HepG2 (cell line): ENCODE measurements around the gene MCRS1.

Experiments
- CC2D1A ChIP-seq: sonication (generic); formaldehyde crosslinking; IDR thresholded peaks from 2 replicates; pipeline ENCODE4 v1.8.1; 2023; ENCODE audit warnings: mild to moderate bottlenecking, missing genetic modification reagents
- CEBPG ChIP-seq: IDR thresholded peaks from 2 replicates; pipeline ENCODE4 v1.6.1; 2016
- CREB1 ChIP-seq, 2 experiments: fragments of 450-650 bp in 1 of 2; IDR thresholded peaks; 2 replicates each; pipeline ENCODE4 v1.6.1; 2016 to 2017; ENCODE audit warnings: control low read depth in 1 of 2, mild to moderate bottlenecking in 1 of 2, missing compliant biosample characterization in 1 of 2, missing genetic modification characterization in 1 of 2
- CTCF ChIP-seq: sonication (generic); formaldehyde crosslinking; IDR thresholded peaks from 2 replicates; pipeline ENCODE4 v1.5.0; 2020; ENCODE audit warnings: mild to moderate bottlenecking, missing genetic modification reagents, moderate library complexity
- EP300 ChIP-seq, 3 experiments: sonication (generic) in 1 of 3; formaldehyde crosslinking in 1 of 3; IDR thresholded peaks; 2 replicates each; pipeline versions ENCODE4 v1.5.1 to v1.6.1; 2011 to 2020; ENCODE audit warnings: low read depth in 2 of 3, low read length in 2 of 3, borderline replicate concordance in 1 of 3, improper control_type of control experiment in 1 of 3, mild to moderate bottlenecking in 1 of 3, missing genetic modification reagents in 1 of 3, moderate library complexity in 1 of 3
- FOXP1 ChIP-seq, 2 experiments: fragments of 450-650 bp in 1 of 2; IDR thresholded peaks; 2 replicates each; pipeline ENCODE4 v1.6.1; 2017 to 2018; ENCODE audit warnings: antibody characterized with exemption in 1 of 2
- KLF9 ChIP-seq: IDR thresholded peaks from 2 replicates; pipeline ENCODE4 v1.6.1; 2016; ENCODE audit warnings: low read depth
- NAIF1 ChIP-seq: sonication (generic); formaldehyde crosslinking; IDR thresholded peaks from 2 replicates; pipeline ENCODE4 v1.5.0; 2020; ENCODE audit warnings: mild to moderate bottlenecking, missing genetic modification reagents, borderline replicate concordance
- POLR2AphosphoS5 ChIP-seq: IDR thresholded peaks from 2 replicates; pipeline ENCODE4 v1.6.1; 2012; ENCODE audit warnings: low read depth, low read length
- SKIL ChIP-seq: sonication (generic); formaldehyde crosslinking; IDR thresholded peaks from 2 replicates; pipeline ENCODE4 v1.8.0; 2022; ENCODE audit warnings: missing genetic modification reagents, mild to moderate bottlenecking, moderate library complexity, borderline replicate concordance
- SP4 ChIP-seq: sonication (generic); formaldehyde crosslinking; IDR thresholded peaks from 2 replicates; pipeline ENCODE4 v1.8.1; 2023; ENCODE audit warnings: mild to moderate bottlenecking, missing genetic modification reagents
- ZC3H4 ChIP-seq: sonication (generic); formaldehyde crosslinking; IDR thresholded peaks from 2 replicates; pipeline ENCODE4 v1.4.0; 2020; ENCODE audit warnings: missing genetic modification reagents, borderline replicate concordance
- ZNF138 ChIP-seq: sonication (generic); formaldehyde crosslinking; IDR thresholded peaks from 2 replicates; pipeline ENCODE4 v1.5.0; 2020; ENCODE audit warnings: mild to moderate bottlenecking, low read depth, missing genetic modification reagents
- TF ChIP-seq, protein P1 (sequence below): sonication (generic); formaldehyde crosslinking; IDR thresholded peaks from 2 replicates; pipeline ENCODE4 v1.8.0; 2022; ENCODE audit warnings: low read depth, missing genetic modification reagents

GRCh38 chr12:49583366-49584094 lies 15.6 kb upstream of the MCRS1 start:
- no peak for TF ChIP-seq SKIL (CRISPR knock-in tag)
- no peak for TF ChIP-seq CC2D1A
- no peak for TF ChIP-seq POLR2AphosphoS5
- TF ChIP-seq ZNF138 (CRISPR knock-in tag): no peak
- TF ChIP-seq ZC3H4 (CRISPR knock-in tag): no peak
- TF ChIP-seq CTCF (CRISPR knock-in tag): no peak
- TF ChIP-seq FOXP1 (IDR thresholded peaks at IDR 0.05): no peak
- TF ChIP-seq FOXP1 (CRISPR knock-in tag; IDR thresholded peaks at IDR 0.05): no peak
- TF ChIP-seq, protein P1, sequence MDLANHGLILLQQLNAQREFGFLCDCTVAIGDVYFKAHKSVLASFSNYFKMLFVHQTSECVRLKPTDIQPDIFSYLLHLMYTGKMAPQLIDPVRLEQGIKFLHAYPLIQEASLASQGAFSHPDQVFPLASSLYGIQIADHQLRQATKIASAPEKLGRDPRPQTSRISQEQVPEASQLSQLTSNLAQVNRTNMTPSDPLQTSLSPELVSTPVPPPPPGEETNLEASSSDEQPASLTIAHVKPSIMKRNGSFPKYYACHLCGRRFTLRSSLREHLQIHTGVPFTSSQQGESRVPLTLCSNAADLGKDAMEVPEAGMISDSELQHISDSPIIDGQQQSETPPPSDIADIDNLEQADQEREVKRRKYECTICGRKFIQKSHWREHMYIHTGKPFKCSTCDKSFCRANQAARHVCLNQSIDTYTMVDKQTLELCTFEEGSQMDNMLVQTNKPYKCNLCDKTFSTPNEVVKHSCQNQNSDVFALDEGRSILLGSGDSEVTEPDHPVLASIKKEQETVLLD (CRISPR knock-in tag): no peak
- no peak for TF ChIP-seq NAIF1 (CRISPR knock-in tag)
- TF ChIP-seq CREB1 (IDR thresholded peaks at IDR 0.05): no peak
- no peak for TF ChIP-seq CREB1 (CRISPR knock-in tag; IDR thresholded peaks at IDR 0.05)
- no peak for TF ChIP-seq CEBPG
- TF ChIP-seq KLF9 (CRISPR knock-in tag): no peak
- TF ChIP-seq SP4 (CRISPR knock-in tag): no peak
- no peak for TF ChIP-seq EP300 (IDR thresholded peaks at IDR 0.05; ENCODE audit: low read depth in 2 of 2, low read length in 2 of 2)
- no peak for TF ChIP-seq EP300 (CRISPR knock-in tag; IDR thresholded peaks at IDR 0.05; ENCODE audit: borderline replicate concordance)
